K562 (cell line): Measurements from ENCODE around the gene RER1. TPM values are rescaled to one million over a fixed set of nuclear protein-coding genes. Genes with fewer than 3 reads are reported as not detected.
A peak's percentile ranks its signal among the peaks of the same experiment; 100 is the strongest.

Source experiments
- ATAC-seq: fragments of 200-7000 bp; cut with Tn5 transposase; 3 replicates; pipeline ENCODE4 v1.9.1; 2020; ENCODE audit warnings: moderate library complexity
- BruUV-seq: library from RNA; stranded (reverse); fragments of 400-500 nt; replicated peaks from 2 replicates; lab custom pipeline; 2021; lab: Mats Ljungman, UMichigan
- CTCF ChIA-PET: fragments of 300-600 bp; formaldehyde crosslinking; extraction: SDS; loops from one replicate; lab custom pipeline; 2021; ENCODE audit warnings: low intra/inter-chr PET ratio; lab: Yijun Ruan, JAX
- POLR2A ChIA-PET: fragments of 300-600, 350-650 bp; sonication (Branson Sonifier 250); formaldehyde crosslinking; extraction: SDS; loops from one replicate; lab custom pipeline; 2021; ENCODE audit warnings: antibody characterized with exemption, inconsistent platforms; lab: Yijun Ruan, JAX
- DNase-seq, 4 experiments: peaks; one replicate each; pipeline versions ENCODE4 v3.0.0 to v3.0.0-alpha.2; 2011 to 2018; ENCODE audit warnings: low spot score in 3 of 4, mixed read lengths in 3 of 4; ENCODE audit errors: extremely low read depth in 1 of 4
- FAIRE-seq: peaks from 2 replicates; lab custom pipeline; 2011; peaks lifted over from hg19 to GRCh38; lab: Jason Lieb, UNC
- H2AFZ ChIP-seq: 2 replicates; pipeline ENCODE4 v1.6.0; 2011; ENCODE audit warnings: low read depth, low read length, control low read depth, inconsistent platforms
- H3K27ac ChIP-seq: fragments of 200-600 bp; 3 replicates; pipeline ENCODE4 v1.8.0; 2011; ENCODE audit warnings: low read depth, mild to moderate bottlenecking, control low read depth, inconsistent platforms, low read length, moderate library complexity, mixed read lengths; ENCODE audit errors: extremely low read depth
- H3K27me3 ChIP-seq, 2 experiments: fragments of 300-600 bp in 1 of 2; 2 replicates in 1 of 2; 3 replicates in 1 of 2; pipeline versions ENCODE4 v1.6.0 to v1.8.0; 2011; ENCODE audit warnings: inconsistent platforms in 2 of 2, low read length in 2 of 2, mild to moderate bottlenecking in 1 of 2, mixed read lengths in 1 of 2, moderate library complexity in 1 of 2; ENCODE audit not compliant: control insufficient read depth in 2 of 2, insufficient read depth in 2 of 2
- H3K36me3 ChIP-seq: fragments of 300-600 bp; 3 replicates; pipeline ENCODE4 v1.8.0; 2011; ENCODE audit warnings: mild to moderate bottlenecking, low read length, inconsistent platforms; ENCODE audit not compliant: control insufficient read depth, insufficient read depth
- H3K4me1 ChIP-seq, 2 experiments: fragments of 200-600 bp in 1 of 2; replicated peaks in 1 of 2; 2 replicates in 1 of 2; 3 replicates in 1 of 2; pipeline versions ENCODE4 v1.5.1 to v1.8.0; 2011; ENCODE audit warnings: inconsistent platforms in 2 of 2, low read length in 2 of 2, mild to moderate bottlenecking in 1 of 2, mixed read lengths in 1 of 2, moderate library complexity in 1 of 2; ENCODE audit not compliant: control insufficient read depth in 2 of 2, insufficient read depth in 2 of 2
- H3K4me2 ChIP-seq: 2 replicates; pipeline ENCODE4 v1.6.1; 2011; ENCODE audit warnings: low read length, control low read depth, inconsistent platforms, mixed read lengths; ENCODE audit not compliant: insufficient read depth
- H3K4me3 ChIP-seq: fragments of 200-600 bp; sonication (generic), shearing (Covaris generic); 2 replicates; pipeline ENCODE4 v1.5.1; 2016; ENCODE audit warnings: control low read depth, inconsistent platforms
- H3K79me2 ChIP-seq: fragments of 200-600 bp; 3 replicates; pipeline ENCODE4 v1.8.0; 2011; ENCODE audit warnings: low read length, inconsistent platforms; ENCODE audit not compliant: control insufficient read depth, insufficient read depth
- H3K9ac ChIP-seq, 2 experiments: 2 replicates each; pipeline versions ENCODE4 v1.6.0 to v1.6.1; 2011; ENCODE audit warnings: low read depth in 2 of 2, low read length in 2 of 2, control low read depth in 1 of 2, inconsistent platforms in 1 of 2, mild to moderate bottlenecking in 1 of 2, mixed read lengths in 1 of 2; ENCODE audit not compliant: insufficient read depth in 1 of 2
- H3K9me1 ChIP-seq: one replicate; pipeline ENCODE4 v1.6.0; 2011; ENCODE audit warnings: inconsistent platforms, mild to moderate bottlenecking, low read length, moderate library complexity; ENCODE audit not compliant: control insufficient read depth, insufficient read depth
- H3K9me3 ChIP-seq: replicated peaks from 2 replicates; pipeline ENCODE4 v1.5.1; 2011; ENCODE audit warnings: low read depth, low read length, inconsistent platforms; ENCODE audit not compliant: control insufficient read depth, insufficient read depth
- H4K20me1 ChIP-seq: replicated peaks from 2 replicates; pipeline ENCODE4 v1.6.1; 2011; ENCODE audit warnings: low read length, inconsistent platforms, mixed read lengths; ENCODE audit not compliant: control insufficient read depth, insufficient read depth
- BRF1 ChIP-seq: IDR thresholded peaks from 3 replicates; pipeline ENCODE4 v1.6.1; 2011; ENCODE audit warnings: borderline replicate concordance, mild to moderate bottlenecking; ENCODE audit not compliant: insufficient read length; ENCODE audit errors: extremely low read depth
- CBX1 ChIP-seq: sonication (generic); IDR thresholded peaks from 2 replicates; pipeline ENCODE4 v1.6.1; 2016; ENCODE audit warnings: antibody characterized with exemption, low read depth, mild to moderate bottlenecking
- CCNT2 ChIP-seq: IDR thresholded peaks from 2 replicates; pipeline ENCODE4 v1.6.1; 2011; ENCODE audit warnings: borderline replicate concordance, low read depth, mild to moderate bottlenecking, moderate library complexity, mixed read lengths, low read length; ENCODE audit not compliant: insufficient read length; ENCODE audit errors: extremely low read depth
- DNMT1 ChIP-seq: fragments of 450-650 bp; IDR thresholded peaks from 2 replicates; pipeline ENCODE4 v1.6.1; 2016; ENCODE audit warnings: antibody characterized with exemption, mild to moderate bottlenecking
- ELF4 ChIP-seq: fragments of 450-650 bp; formaldehyde crosslinking; IDR thresholded peaks from 2 replicates; pipeline ENCODE4 v1.4.0; 2022; ENCODE audit warnings: missing genetic modification characterization
- HNRNPUL1 ChIP-seq: fragments of 200-400 bp; formaldehyde crosslinking; IDR thresholded peaks from 2 replicates; pipeline ENCODE4 v1.6.1; 2017; ENCODE audit warnings: low read length
- MEF2D ChIP-seq: conservative IDR thresholded peaks from 2 replicates; pipeline ENCODE4 v1.6.1; 2016; ENCODE audit warnings: low read depth, missing genetic modification characterization, missing compliant biosample characterization
- POLR2A ChIP-seq: fragments of 450-650 bp; conservative IDR thresholded peaks from 2 replicates; pipeline ENCODE4 v1.6.1; 2016
- POLR2G ChIP-seq: fragments of 200-400 bp; formaldehyde crosslinking; IDR thresholded peaks from 2 replicates; pipeline ENCODE4 v1.6.1; 2017; ENCODE audit warnings: low read depth, mild to moderate bottlenecking, antibody characterized with exemption, low read length, moderate library complexity
- RBM22 ChIP-seq: fragments of 200-400 bp; formaldehyde crosslinking; IDR thresholded peaks from 2 replicates; pipeline ENCODE4 v1.6.1; 2018; ENCODE audit warnings: low read length, low read depth; ENCODE audit not compliant: poor library complexity, severe bottlenecking
- SRSF3 ChIP-seq: fragments of 200-400 bp; formaldehyde crosslinking; IDR thresholded peaks from 2 replicates; pipeline ENCODE4 v1.6.1; 2016; ENCODE audit warnings: mild to moderate bottlenecking, low read length, moderate library complexity; ENCODE audit not compliant: insufficient read depth
- THRAP3 ChIP-seq: fragments of 450-650 bp; IDR thresholded peaks from 2 replicates; pipeline ENCODE4 v1.6.1; 2016; ENCODE audit warnings: mild to moderate bottlenecking, inconsistent platforms, borderline replicate concordance
- U2AF2 ChIP-seq: fragments of 200-400 bp; formaldehyde crosslinking; optimal IDR thresholded peaks from 2 replicates; pipeline ENCODE3; 2017; ENCODE audit warnings: low read depth, mild to moderate bottlenecking, low read length
- ZNF41 ChIP-seq: fragments of 250-450 bp; sonication (Bioruptor Pico); conservative IDR thresholded peaks from 2 replicates; pipeline ENCODE4 v1.4.0; 2020; ENCODE audit warnings: mild to moderate bottlenecking
- WGBS: fragments of 100-300 bp; shearing (Covaris generic); methylation state at CpG from one replicate; pipeline ENCODE4 v1.1.6; 2016; ENCODE audit warnings: low coverage, mixed read lengths; ENCODE audit not compliant: insufficient coverage; ENCODE audit errors: missing lambda C conversion rate; 5-methylcytosine and 5-hydroxymethylcytosine counted together
- in situ Hi-C: fragments of 300-500 bp; cut with MboI; formaldehyde crosslinking; loops from 4 replicates; pipeline ENCODE4 v1.15.0; 2018; ENCODE audit warnings: inconsistent platforms, mixed read lengths
- intact Hi-C: fragments of 100-400 bp; cut with micrococcal nuclease; formaldehyde crosslinking; loops from 2 replicates; pipeline ENCODE4 v1.14.2; 2022
- polyA plus RNA-seq, 8 experiments: library from polyadenylated mRNA; depleted of rRNA in 4 of 8; stranded (reverse) in 5 of 8; unstranded in 3 of 8; fragments of >200 nt; fragmentation: Nextera tagmentation in 2 of 8; fragmentation: Illumina TruSeq in 1 of 8; extraction: Ambion mirVana in 2 of 8; extraction: Trizol in 1 of 8; gene quantifications; 2 replicates each; pipeline versions ENCODE4 v1.2.1 to v1.2.3, GENCODE V29; 2011 to 2014; ENCODE audit warnings: inconsistent platforms in 1 of 8, missing spikeins in 1 of 8
- total RNA-seq, 7 experiments: library from RNA; depleted of rRNA in 6 of 7; stranded (reverse); fragments of >200 nt in 6 of 7; fragmentation: Illumina TruSeq in 2 of 7; extraction: Trizol in 2 of 7; gene quantifications; 2 replicates each; pipeline versions ENCODE4 v1.2.1 to v1.2.3, GENCODE V29; 2011 to 2021; ENCODE audit warnings: low replicate concordance in 1 of 7

Gene RER1
- total and polyA plus RNA-seq, 9 of the 15 experiments (the other 6 are each of a cell fraction or from before 2014, with no cell fraction given), result 19.6 to 354 (median 183) TPM

DNA sequence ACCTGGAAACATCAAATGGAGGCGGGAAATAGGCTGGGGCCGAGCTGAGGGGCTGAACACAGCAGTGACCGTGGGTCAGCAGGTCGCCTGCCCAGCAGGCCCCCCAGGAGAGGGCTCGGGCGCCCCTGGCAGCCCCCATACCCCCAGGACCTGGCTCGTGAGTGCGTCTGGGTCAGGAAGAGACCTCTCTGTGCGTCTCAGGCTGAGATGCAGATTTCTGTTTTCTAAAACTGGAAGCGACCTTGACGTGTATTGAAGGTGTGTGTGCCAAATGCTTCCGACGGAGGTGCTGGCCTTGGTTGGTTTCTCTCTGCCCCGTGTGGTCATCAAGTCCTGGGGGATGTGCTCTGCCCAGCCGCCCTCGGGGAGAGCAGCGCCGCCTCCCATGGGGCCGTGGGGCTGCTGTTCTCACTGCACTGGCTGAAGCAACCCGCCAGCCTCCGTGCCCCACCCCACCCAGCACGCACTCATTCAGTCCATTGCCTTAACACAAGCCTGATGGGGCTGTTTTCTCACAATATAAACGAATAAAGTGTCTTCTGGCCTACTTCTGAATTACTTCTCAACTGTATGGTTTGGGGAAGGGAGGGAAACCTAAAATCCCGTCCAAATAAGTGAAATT, 13.4 kb downstream of the RER1 start (continued):
- TF ChIP-seq ELF4 (CRISPR knock-in tag) (no peak), BRF1 (no peak), CBX1 (0 out of 2 replicates have a peak, but pooled peaks have one; percentile 21), THRAP3 (no peak), MEF2D (tag) (no peak), POLR2A (peak; percentile 52; the same call in 1 of the 2 replicates), RBM22 (peak; percentile 56), SRSF3 (no peak), DNMT1 (no peak)

DNA sequence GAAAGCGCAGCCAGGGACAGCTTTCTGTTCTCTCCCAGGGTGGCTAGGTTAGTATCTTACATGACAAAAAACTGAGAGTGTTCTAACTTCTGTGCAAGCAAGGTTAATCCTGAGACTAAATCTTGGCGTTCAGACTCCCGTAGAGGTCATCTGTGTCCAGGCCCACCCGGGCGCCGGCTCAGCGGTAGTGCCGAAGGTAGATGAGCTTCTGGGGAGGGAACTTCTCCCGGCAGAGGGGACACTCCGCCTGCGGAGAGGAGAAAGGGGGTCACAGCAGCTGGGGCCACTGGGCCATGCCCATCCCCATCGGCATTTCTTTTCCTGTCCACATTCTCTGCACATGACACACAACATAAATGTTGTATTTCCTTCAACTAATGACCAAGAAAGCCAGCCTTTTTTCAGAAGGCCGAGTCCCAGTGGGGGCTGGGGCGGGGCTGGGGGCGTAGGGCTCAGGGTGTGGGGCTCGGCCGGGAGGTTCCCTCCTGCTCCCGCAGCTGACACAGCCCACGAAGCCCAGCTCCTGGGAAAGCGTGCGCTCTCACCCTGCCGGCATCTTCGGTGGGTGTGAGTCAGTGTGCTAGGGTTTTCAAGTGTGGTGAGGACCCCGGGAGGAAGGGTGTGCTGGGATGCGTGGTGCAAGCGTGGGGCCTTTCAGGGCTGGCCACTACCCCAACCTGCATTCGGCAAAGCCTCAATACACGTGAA, 14.1 kb downstream of the RER1 start:
- TF ChIP-seq U2AF2, result no peak
- TF ChIP-seq ZNF41 (CRISPR knock-in tag), result no peak
- TF ChIP-seq POLR2A, result 0 out of 2 replicates have a peak, but pooled peaks have one; percentile 18
- TF ChIP-seq POLR2G, result peak; percentile 18
- TF ChIP-seq HNRNPUL1, result 0 out of 2 replicates have a peak, but pooled peaks have one; percentile 44
- peak; percentile 7 for TF ChIP-seq CCNT2
- Histone ChIP-seq H3K4me3 (no peak overlapping the region), H3K9me1 (no peaks in the 10 kb centered on the region), H3K79me2 (no peaks in the 10 kb centered on the region; the same call in 2 of the 3 replicates), H3K9ac (peak overlapping the region in 1 of 2 experiments; percentile 47; a peak in 2 of 4 replicates), H2AFZ (no peak overlapping the region), H3K9me3 (no peaks in the 10 kb centered on the region), H3K4me2 (no peak overlapping the region), H3K27ac (no peak overlapping the region), H3K27me3 (no peaks in the 10 kb centered on the region), H4K20me1 (0 out of 2 replicates have a peak, but pooled peaks cover 9% of the 10 kb centered on the region), H3K36me3 (peaks cover 74% of the 10 kb centered on the region), H3K4me1 (peaks cover 0 to 59% of the 10 kb centered on the region in 2 experiments; a peak in 2 of 5 replicates)
- BruUV-seq, result no TSS peak
- ChIA-PET POLR2A (interaction anchor here (0.6 to 3.4 kb wide), 3 partner anchors 8 to 49 kb away, joined by 4 to 24 read pairs (median 6); partner anchors contain the start of genes MORN1 and RER1), CTCF (no interaction called here)
- WGBS, result 81% methylated on average over 20 of the region's 28 CpGs
- no peak for DNase-seq
- no peak for ATAC-seq
- intact Hi-C loops (no loop called here), in situ Hi-C loops (no loop called here)
- FAIRE-seq, result no peak
